GM12891 (cell line): ENCODE data around the gene CD2.
A peak's percentile ranks its signal among the peaks of the same experiment; 100 is the strongest.

Experiments
- DNase-seq: peaks from one replicate; pipeline ENCODE4 v3.0.0; 2011; ENCODE audit warnings: low spot score; ENCODE audit not compliant: insufficient read length
- FAIRE-seq: peaks from 2 replicates; lab custom pipeline; 2011; peaks lifted over from hg19 to GRCh38; lab: Jason Lieb, UNC
- PAX5 ChIP-seq: IDR thresholded peaks from 2 replicates; pipeline ENCODE4 v1.6.1; 2011; ENCODE audit warnings: low read length, moderate library complexity, mild to moderate bottlenecking; ENCODE audit not compliant: insufficient read depth, severe bottlenecking
- POLR2A ChIP-seq: IDR thresholded peaks from 2 replicates; pipeline ENCODE4 v1.6.1; 2011; ENCODE audit warnings: low read depth, low read length, control low read depth
- POLR2AphosphoS5 ChIP-seq: IDR thresholded peaks from 2 replicates; pipeline ENCODE4 v1.6.1; 2011; ENCODE audit warnings: low read depth, low read length, control low read depth
- POU2F2 ChIP-seq: IDR thresholded peaks from 2 replicates; pipeline ENCODE4 v1.6.1; 2011; ENCODE audit warnings: low read depth, mild to moderate bottlenecking, control low read depth, low read length, moderate library complexity
- SPI1 ChIP-seq: IDR thresholded peaks from 2 replicates; pipeline ENCODE4 v1.6.1; 2011; ENCODE audit warnings: low read depth, low read length, control low read depth
- TAF1 ChIP-seq: IDR thresholded peaks from 2 replicates; pipeline ENCODE4 v1.6.1; 2011; ENCODE audit warnings: low read depth, low read length, control low read depth

Gene CD2

GRCh38 chr1:116808200-116808847 is 54.1 kb downstream of the CD2 start:
- DNase-seq (no peak), FAIRE-seq (no peak)
- TF ChIP-seq PAX5 (no peak), SPI1 (no peak), TAF1 (no peak), POLR2AphosphoS5 (no peak), POU2F2 (no peak), POLR2A (no peak)

GRCh38 chr1:116808848-116809508 is 54.7 kb downstream of the CD2 start:
- no peak for TF ChIP-seq TAF1
- TF ChIP-seq PAX5 = no peak
- TF ChIP-seq POLR2AphosphoS5 = no peak
- no peak for TF ChIP-seq POLR2A
- TF ChIP-seq SPI1 = no peak
- TF ChIP-seq POU2F2 = no peak
- FAIRE-seq (no peak), DNase-seq (no peak)

- TF ChIP-seq SPI1 (no peak), POLR2AphosphoS5 (no peak), POLR2A (no peak), PAX5 (no peak), POU2F2 (no peak), TAF1 (no peak)
- FAIRE-seq (no peak), DNase-seq (no peak)
Measured at GRCh38 chr1:116811321-116811720, 57.1 kb downstream of the CD2 start.

GRCh38 chr1:116814926-116815723 is 60.9 kb downstream of the CD2 start:
- DNase-seq (no peak), FAIRE-seq (no peak)
- no peak for TF ChIP-seq SPI1
- no peak for TF ChIP-seq POLR2A
- TF ChIP-seq TAF1 = no peak
- TF ChIP-seq PAX5 = no peak
- no peak for TF ChIP-seq POLR2AphosphoS5
- TF ChIP-seq POU2F2 = no peak

GRCh38 chr1:116817582-116818064 is 63.4 kb downstream of the CD2 start:
- TF ChIP-seq PAX5 (no peak), POU2F2 (no peak), SPI1 (no peak), POLR2A (no peak), POLR2AphosphoS5 (no peak), TAF1 (no peak)
- FAIRE-seq (peak; percentile 72), DNase-seq (peak; percentile 30)
